Endothelial cell of umbilical vein (primary cell): ENCODE measurements around the gene PIK3R2. TPM values are rescaled to one million over a fixed set of nuclear protein-coding genes. Genes with fewer than 3 reads are reported as not detected.

Experiments used
- BruUV-seq: library from RNA; stranded (reverse); fragments of 400-500 nt; replicated peaks from 2 replicates; lab custom pipeline; 2021; lab: Mats Ljungman, UMichigan
- CTCF ChIA-PET: fragments of 300-600, 350-600 bp; sonication (Branson Sonifier 250); formaldehyde crosslinking; loops from one replicate; lab custom pipeline; 2021; ENCODE audit warnings: antibody characterized with exemption, inconsistent platforms; lab: Charles Lee
- POLR2A ChIA-PET: fragments of 300-600, 350-600 bp; sonication (Branson Sonifier 250); formaldehyde crosslinking; loops from one replicate; lab custom pipeline; 2021; ENCODE audit warnings: antibody characterized with exemption, inconsistent platforms; lab: Charles Lee
- DNase-seq: peaks from one replicate; pipeline ENCODE4 v3.0.0-alpha.2; 2011; ENCODE audit warnings: low read depth, low spot score
- FAIRE-seq: peaks from 2 replicates; lab custom pipeline; 2011; peaks lifted over from hg19 to GRCh38; lab: Jason Lieb, UNC
- H2AFZ ChIP-seq: 2 replicates; pipeline ENCODE4 v1.6.0; 2012; ENCODE audit warnings: low read depth, low read length, control low read depth, inconsistent platforms
- H3K27ac ChIP-seq: 2 replicates; pipeline ENCODE4 v1.5.1; 2011; ENCODE audit warnings: low read depth, mild to moderate bottlenecking, control low read depth, low read length, moderate library complexity; ENCODE audit not compliant: insufficient read depth
- H3K27me3 ChIP-seq, 2 experiments: 2 replicates each; pipeline versions ENCODE4 v1.6.0 to v1.6.1; 2011; ENCODE audit warnings: low read length in 2 of 2, mixed read lengths in 1 of 2; ENCODE audit not compliant: control insufficient read depth in 2 of 2, insufficient read depth in 2 of 2
- H3K36me3 ChIP-seq, 2 experiments: 2 replicates in 1 of 2; 3 replicates in 1 of 2; pipeline ENCODE4 v1.5.1; 2011; ENCODE audit warnings: low read length in 2 of 2, mild to moderate bottlenecking in 1 of 2, moderate library complexity in 1 of 2; ENCODE audit not compliant: control insufficient read depth in 2 of 2, insufficient read depth in 2 of 2; ENCODE audit errors: extremely low read depth in 1 of 2
- H3K4me1 ChIP-seq: 3 replicates; pipeline ENCODE4 v1.5.1; 2011; ENCODE audit warnings: mild to moderate bottlenecking, low read length; ENCODE audit not compliant: control insufficient read depth, insufficient read depth; ENCODE audit errors: extremely low read depth
- H3K4me2 ChIP-seq: 2 replicates; pipeline ENCODE4 v1.6.1; 2011; ENCODE audit warnings: low read length, control low read depth, mixed read lengths; ENCODE audit not compliant: insufficient read depth
- H3K4me3 ChIP-seq, 3 experiments: fragments of 200-600 bp in 1 of 3; sonication (generic), shearing (Covaris generic) in 1 of 3; replicated peaks in 1 of 3; 2 replicates each; pipeline ENCODE4 v1.5.1; 2011 to 2016; ENCODE audit warnings: control low read depth in 3 of 3, low read length in 3 of 3, mild to moderate bottlenecking in 2 of 3, inconsistent platforms in 1 of 3, low read depth in 1 of 3, moderate library complexity in 1 of 3; ENCODE audit not compliant: insufficient read depth in 1 of 3
- H3K79me2 ChIP-seq: 2 replicates; pipeline ENCODE4 v1.6.0; 2012; ENCODE audit warnings: low read length, inconsistent platforms; ENCODE audit not compliant: control insufficient read depth, insufficient read depth
- H3K9ac ChIP-seq: replicated peaks from 2 replicates; pipeline ENCODE3; 2011; ENCODE audit warnings: low read length, control low read depth; ENCODE audit not compliant: insufficient read depth; ENCODE audit errors: extremely low read depth
- H3K9me1 ChIP-seq: replicated peaks from 3 replicates; pipeline ENCODE4 v1.6.0; 2011; ENCODE audit warnings: mild to moderate bottlenecking, low read length; ENCODE audit not compliant: control insufficient read depth, insufficient read depth; ENCODE audit errors: extremely low read depth
- H3K9me3 ChIP-seq: replicated peaks from 2 replicates; pipeline ENCODE4 v1.5.1; 2012; ENCODE audit warnings: low read length, inconsistent platforms; ENCODE audit not compliant: control insufficient read depth, insufficient read depth
- H4K20me1 ChIP-seq: replicated peaks from 2 replicates; pipeline ENCODE3; 2011; ENCODE audit warnings: mild to moderate bottlenecking, low read length; ENCODE audit not compliant: control insufficient read depth, insufficient read depth; ENCODE audit errors: extremely low read depth
- CTCF ChIP-seq, 2 donors: IDR thresholded peaks; 1 replicate in 1 of 2; 2 replicates in 1 of 2; pipeline ENCODE4 v1.5.1; 2011; ENCODE audit warnings: low read length in 2 of 2, mild to moderate bottlenecking in 2 of 2, moderate library complexity in 2 of 2, control low read depth in 1 of 2, inconsistent platforms in 1 of 2, low read depth in 1 of 2; ENCODE audit not compliant: insufficient read depth in 1 of 2; ENCODE audit errors: extremely low read depth in 1 of 2
- EZH2 ChIP-seq: IDR thresholded peaks from 2 replicates; pipeline ENCODE4 v1.6.1; 2012; ENCODE audit warnings: borderline replicate concordance, low read depth, mild to moderate bottlenecking, moderate library complexity, low read length, inconsistent platforms; ENCODE audit not compliant: severe bottlenecking
- FOS ChIP-seq: IDR thresholded peaks from 2 replicates; pipeline ENCODE4 v1.6.1; 2011; ENCODE audit warnings: mild to moderate bottlenecking, low read length, moderate library complexity, borderline replicate concordance; ENCODE audit not compliant: insufficient read depth
- GATA2 ChIP-seq: IDR thresholded peaks from 2 replicates; pipeline ENCODE4 v1.7.0; 2011; ENCODE audit warnings: low read depth, mild to moderate bottlenecking, moderate library complexity, mixed read lengths, low read length; ENCODE audit not compliant: insufficient read length, insufficient read depth
- JUN ChIP-seq: IDR thresholded peaks from 2 replicates; pipeline ENCODE4 v1.6.1; 2011; ENCODE audit warnings: borderline replicate concordance, low read depth; ENCODE audit not compliant: insufficient read length, insufficient read depth
- MAX ChIP-seq: IDR thresholded peaks from 2 replicates; pipeline ENCODE4 v1.6.1; 2011; ENCODE audit not compliant: insufficient read depth, insufficient read length
- MYC ChIP-seq: IDR thresholded peaks from one replicate; pipeline ENCODE4 v1.6.1; 2011; ENCODE audit warnings: mild to moderate bottlenecking, low read depth, low read length
- POLR2A ChIP-seq: IDR thresholded peaks from 2 replicates; pipeline ENCODE4 v1.6.1; 2012; ENCODE audit warnings: low read depth, mild to moderate bottlenecking, control low read depth, low read length
- POLR2AphosphoS5 ChIP-seq: IDR thresholded peaks from 2 replicates; pipeline ENCODE4 v1.6.1; 2012; ENCODE audit warnings: low read depth, mild to moderate bottlenecking, control low read depth, low read length, moderate library complexity; ENCODE audit not compliant: insufficient read depth
- dilution Hi-C: fragments of 300-500 bp; cut with MboI; formaldehyde crosslinking; loops from one replicate; pipeline ENCODE4 v1.15.0; 2019; ENCODE audit warnings: low sequenced_read_pairs; ENCODE audit not compliant: extremely low pct_ligation_motif_present
- intact Hi-C: fragments of 100-400 bp; cut with micrococcal nuclease; formaldehyde crosslinking; loops from one replicate; pipeline ENCODE4 v1.10.0; 2022
- polyA plus RNA-seq, 4 experiments: library from polyadenylated mRNA; depleted of rRNA in 3 of 4; stranded (reverse) in 3 of 4; unstranded in 1 of 4; fragments of >200 nt; gene quantifications; 2 replicates each; pipeline versions ENCODE4 v1.2.1 to v1.2.3, GENCODE V29; 2011 to 2012; ENCODE audit warnings: missing spikeins in 1 of 4
- total RNA-seq: library from RNA; stranded (reverse); gene quantifications from 2 replicates; pipeline ENCODE4 v1.2.3, GENCODE V29; 2021

PIK3R2 gene
- total and polyA plus RNA-seq, 2 donors (not counting 3 experiments of a cell fraction or from before 2014, with no cell fraction given) = 8.1 to 15.2 TPM

GRCh38 chr19:18173572-18174288 lies 20.8 kb downstream of the PIK3R2 start, which contains the start of gene IFI30:
IFI30 (plus strand) TSS chr19:18173813; CDS start chr19:18173842, 29 bp downstream.
- Histone ChIP-seq H3K4me1 (peaks cover 3% of the 10 kb centered on the region), H3K9me3 (no peaks in the 10 kb centered on the region), H3K79me2 (no peaks in the 10 kb centered on the region), H3K4me3 (peak within 1 kb of the TSS; percentile 30 to 59 (median 59)), H3K27ac (no peak within 1 kb of the TSS), H3K27me3 (peaks cover 0 to 2% of the 10 kb centered on the region in 2 experiments), H3K36me3 (peaks cover under 1 to 5% of the 10 kb centered on the region in 2 experiments), H3K4me2 (peak within 1 kb of the TSS; percentile 66), H4K20me1 (no peaks in the 10 kb centered on the region), H2AFZ (peak within 1 kb of the TSS; percentile 94), H3K9me1 (no peaks in the 10 kb centered on the region), H3K9ac (no peak within 1 kb of the TSS)
- CTCF ChIA-PET = interaction anchor here (0.9 to 1.5 kb wide), 2 partner anchors 10 to 60 kb away, joined by 3 to 14 read pairs; no protein-coding TSS in a partner anchor
- dilution Hi-C loops (no loop called here), intact Hi-C loops (no loop called here)
- TF ChIP-seq JUN (no peak), EZH2 (no peak), GATA2 (no peak), POLR2AphosphoS5 (no peak), MAX (no peak), MYC (no peak), FOS (no peak), CTCF (IDR thresholded peaks at IDR 0.05; ENCODE audit: extremely low read depth in 1 of 2, insufficient read depth in 1 of 2, low read depth in 1 of 2, low read length in 2 of 2) (no peak), POLR2A (no peak)
- FAIRE-seq (no peak), DNase-seq (peak; percentile 37)
- POLR2A ChIA-PET = no interaction called here
- BruUV-seq = no TSS peak
